Gastroesophageal sphincter (tissue), 4 donors: ENCODE results near the gene CUTA. TPM values are rescaled to one million over a fixed set of nuclear protein-coding genes. Genes with fewer than 3 reads are reported as not detected.

Source experiments
- ATAC-seq: fragments of 150-250 bp; one replicate; pipeline ENCODE4 v1.9.1; 2016; ENCODE audit warnings: mild to moderate bottlenecking, moderate library complexity
- H3K27ac ChIP-seq, 4 donors: fragments of 200-600 bp; sonication (generic) in 3 of 4; 1 replicate in 3 of 4; 2 replicates in 1 of 4; pipeline ENCODE4 v1.5.1; 2016 to 2019
- H3K27me3 ChIP-seq: fragments of 200-600 bp; sonication (generic); one replicate; pipeline ENCODE4 v1.5.1; 2019
- H3K36me3 ChIP-seq, 2 donors: fragments of 200-600 bp; sonication (generic); one replicate each; pipeline ENCODE4 v1.5.1; 2019; ENCODE audit warnings: control low read depth in 1 of 2
- H3K4me1 ChIP-seq, 3 donors: fragments of 200-600 bp; sonication (generic); 1 replicate in 2 of 3; 2 replicates in 1 of 3; pipeline ENCODE4 v1.5.1; 2016 to 2019; ENCODE audit warnings: control low read depth in 2 of 3
- H3K4me3 ChIP-seq, 2 donors: fragments of 200-600 bp; sonication (generic); one replicate each; pipeline ENCODE4 v1.5.1; 2019; ENCODE audit warnings: mild to moderate bottlenecking in 1 of 2, moderate library complexity in 1 of 2
- H3K9me3 ChIP-seq, 3 donors: fragments of 200-600 bp; sonication (generic); one replicate each; pipeline ENCODE4 v1.5.1; 2017 to 2019; ENCODE audit warnings: control low read depth in 2 of 3
- EP300 ChIP-seq: sonication (generic); formaldehyde crosslinking; IDR thresholded peaks from one replicate; pipeline ENCODE4 v1.6.1; 2017; ENCODE audit warnings: antibody characterized with exemption, mild to moderate bottlenecking
- POLR2A ChIP-seq, 2 donors: fragments of 450-650 bp; IDR thresholded peaks; one replicate each; pipeline ENCODE4 v1.6.1; 2017; ENCODE audit warnings: antibody characterized with exemption in 2 of 2, mild to moderate bottlenecking in 2 of 2, moderate library complexity in 1 of 2
- POLR2AphosphoS5 ChIP-seq: sonication (generic); formaldehyde crosslinking; IDR thresholded peaks from one replicate; pipeline ENCODE4 v1.6.1; 2017; ENCODE audit warnings: antibody characterized with exemption
- WGBS, 2 donors: methylation state at CpG; one replicate each; pipeline ENCODE4 v1.1.5; 2018; ENCODE audit warnings: low coverage in 1 of 2; 5-methylcytosine and 5-hydroxymethylcytosine counted together
- total RNA-seq, 4 donors: library from RNA; depleted of rRNA; stranded (reverse); fragments of >200 nt; gene quantifications; one replicate each; pipeline ENCODE4 v1.1.0, GENCODE V29; 2016
- TF ChIP-seq, protein P1 (sequence below), 4 experiments: fragments of 200-600 bp in 2 of 4; fragments of 450-650 bp in 2 of 4; sonication (generic) in 1 of 4; IDR thresholded peaks; one replicate each; pipeline ENCODE4 v1.5.1; 2017 to 2019; ENCODE audit warnings: antibody characterized with exemption in 4 of 4, mild to moderate bottlenecking in 2 of 4, moderate library complexity in 2 of 4

Gene CUTA
- total RNA-seq, 4 donors from 2014 or later, result 90.2 to 144 (median 124) TPM

GRCh38 chr6:33424855-33425667 is 7.2 kb upstream of the CUTA start:
- Histone ChIP-seq H3K27ac (peak overlapping the region; percentile 90 to 99 (median 94)), H3K4me1 (peaks cover 5 to 77% (median 33%) of the 10 kb centered on the region in 3 donors), H3K27me3 (no peaks in the 10 kb centered on the region), H3K36me3 (no peaks in the 10 kb centered on the region), H3K4me3 (peak overlapping the region; percentile 68 to 75), H3K9me3 (no peaks in the 10 kb centered on the region)
- TF ChIP-seq POLR2A (IDR thresholded peaks at IDR 0.05) (no peak), POLR2AphosphoS5 (no peak), EP300 (no peak)
- TF ChIP-seq, protein P1, sequence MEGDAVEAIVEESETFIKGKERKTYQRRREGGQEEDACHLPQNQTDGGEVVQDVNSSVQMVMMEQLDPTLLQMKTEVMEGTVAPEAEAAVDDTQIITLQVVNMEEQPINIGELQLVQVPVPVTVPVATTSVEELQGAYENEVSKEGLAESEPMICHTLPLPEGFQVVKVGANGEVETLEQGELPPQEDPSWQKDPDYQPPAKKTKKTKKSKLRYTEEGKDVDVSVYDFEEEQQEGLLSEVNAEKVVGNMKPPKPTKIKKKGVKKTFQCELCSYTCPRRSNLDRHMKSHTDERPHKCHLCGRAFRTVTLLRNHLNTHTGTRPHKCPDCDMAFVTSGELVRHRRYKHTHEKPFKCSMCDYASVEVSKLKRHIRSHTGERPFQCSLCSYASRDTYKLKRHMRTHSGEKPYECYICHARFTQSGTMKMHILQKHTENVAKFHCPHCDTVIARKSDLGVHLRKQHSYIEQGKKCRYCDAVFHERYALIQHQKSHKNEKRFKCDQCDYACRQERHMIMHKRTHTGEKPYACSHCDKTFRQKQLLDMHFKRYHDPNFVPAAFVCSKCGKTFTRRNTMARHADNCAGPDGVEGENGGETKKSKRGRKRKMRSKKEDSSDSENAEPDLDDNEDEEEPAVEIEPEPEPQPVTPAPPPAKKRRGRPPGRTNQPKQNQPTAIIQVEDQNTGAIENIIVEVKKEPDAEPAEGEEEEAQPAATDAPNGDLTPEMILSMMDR (IDR thresholded peaks at IDR 0.05), result no peak
- WGBS, 2 donors, result 7 to 8% methylated on average over 11 to 12 of the region's 12 CpGs
- no peak for ATAC-seq

GRCh38 chr6:33423777-33424176 is 5.9 kb upstream of the CUTA start:
- Histone ChIP-seq H3K27ac (peak overlapping the region in 3 of 4 donors; percentile 92 to 99 (median 97)), H3K9me3 (no peaks in the 10 kb centered on the region), H3K27me3 (no peaks in the 10 kb centered on the region), H3K4me3 (no peak overlapping the region), H3K36me3 (no peaks in the 10 kb centered on the region), H3K4me1 (peaks cover 8 to 77% (median 33%) of the 10 kb centered on the region in 3 donors)
- TF ChIP-seq POLR2A (IDR thresholded peaks at IDR 0.05) (no peak), EP300 (no peak), POLR2AphosphoS5 (no peak)
- TF ChIP-seq, protein P1 (IDR thresholded peaks at IDR 0.05), result no peak
- no peak for ATAC-seq
- WGBS, 2 donors, result 92% methylated on average over 2 of the region's 2 CpGs; no CpG with 5 or more reads in 1 of the 2 donors

DNA sequence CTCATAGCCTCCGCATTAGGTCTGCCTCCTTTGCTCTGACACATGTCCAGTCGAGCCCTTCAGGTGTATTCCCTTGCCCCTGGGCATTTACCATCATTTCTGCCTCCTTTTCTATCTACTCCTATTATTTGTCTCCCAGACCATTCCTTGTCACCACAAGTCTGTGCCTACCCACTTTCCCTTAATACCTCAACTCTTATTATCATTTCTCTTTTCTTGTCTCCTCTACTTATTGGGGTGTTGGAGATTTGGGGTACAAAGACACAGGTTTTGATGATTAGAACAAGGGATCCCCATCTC is 3.4 kb upstream of the CUTA start:
- no peak for TF ChIP-seq EP300
- no peak for TF ChIP-seq POLR2AphosphoS5
- TF ChIP-seq POLR2A (IDR thresholded peaks at IDR 0.05), result no peak
- TF ChIP-seq, protein P1 (IDR thresholded peaks at IDR 0.05), result no peak
- H3K36me3 ChIP-seq, result no peaks in the 10 kb centered on the region
- ATAC-seq, result no peak
- peaks cover 9 to 76% (median 35%) of the 10 kb centered on the region in 3 donors for H3K4me1 ChIP-seq
- 70% methylated on average over 2 of the region's 2 CpGs; no CpG with 5 or more reads in 1 of the 2 donors for WGBS, 2 donors
- no peaks in the 10 kb centered on the region for H3K27me3 ChIP-seq
- H3K4me3 ChIP-seq, result no peak overlapping the region
- H3K9me3 ChIP-seq, result no peaks in the 10 kb centered on the region
- H3K27ac ChIP-seq, result peak overlapping the region in 2 of 4 donors; percentile 92 to 98

DNA sequence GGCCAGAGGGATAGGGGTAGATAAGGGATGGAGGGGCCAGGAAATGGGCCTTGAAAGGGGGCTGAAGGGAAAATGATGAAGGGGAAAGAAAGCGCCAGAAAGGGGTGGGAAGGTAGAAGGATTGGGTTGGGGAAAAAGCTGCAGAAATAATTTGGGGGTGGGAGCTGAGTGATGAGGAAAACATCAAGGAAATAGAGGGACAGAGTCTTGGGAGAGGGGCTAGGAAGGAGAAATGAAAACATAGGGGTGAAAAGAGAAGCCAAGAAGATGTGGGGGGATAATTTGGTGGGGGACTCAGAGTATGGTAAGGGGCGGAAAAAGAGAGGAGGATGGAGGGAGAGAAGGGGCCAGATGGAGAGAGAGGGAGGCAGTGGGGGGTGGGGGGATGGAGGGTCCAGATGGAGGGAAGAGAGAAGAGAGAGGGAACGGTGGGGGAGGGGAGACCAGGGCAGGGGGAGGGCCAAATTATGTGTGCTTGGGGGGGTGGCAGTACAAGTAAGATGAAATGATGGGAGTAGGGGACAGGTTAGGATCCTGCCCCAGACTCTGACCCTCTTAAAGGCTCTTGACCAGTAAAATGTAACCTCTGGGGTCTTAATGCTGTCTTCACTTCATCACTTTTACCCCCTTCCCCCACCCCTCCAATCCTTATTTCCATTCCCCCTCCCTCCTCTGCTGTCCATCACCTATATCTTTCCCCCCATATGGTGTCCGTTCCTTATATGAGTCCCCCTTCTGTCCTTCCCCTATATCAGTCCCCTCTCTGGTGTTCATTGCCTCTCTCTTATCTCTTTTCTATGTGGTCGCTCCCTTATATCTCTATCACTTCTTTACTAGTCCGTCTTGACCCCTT is 2.8 kb upstream of the CUTA start:
- 51% methylated on average over 6 of the region's 6 CpGs; no CpG with 5 or more reads in 1 of the 2 donors for WGBS, 2 donors
- H3K27me3 ChIP-seq, result no peaks in the 10 kb centered on the region
- peak overlapping the region; percentile 68 to 98 (median 86) for H3K27ac ChIP-seq
- TF ChIP-seq, protein P1 (IDR thresholded peaks at IDR 0.05), result no peak
- TF ChIP-seq POLR2A (IDR thresholded peaks at IDR 0.05), result no peak
- TF ChIP-seq EP300, result no peak
- TF ChIP-seq POLR2AphosphoS5, result no peak
- no peak for ATAC-seq
- H3K9me3 ChIP-seq, result no peaks in the 10 kb centered on the region
- H3K4me3 ChIP-seq, result peak overlapping the region; percentile 42 to 53
- peaks cover 9 to 78% (median 36%) of the 10 kb centered on the region in 3 donors for H3K4me1 ChIP-seq
- H3K36me3 ChIP-seq, result peaks cover 0 to 4% of the 10 kb centered on the region in 2 donors
